ENCODE measurements around the gene HDAC9.

HDAC9 gene

DNA sequence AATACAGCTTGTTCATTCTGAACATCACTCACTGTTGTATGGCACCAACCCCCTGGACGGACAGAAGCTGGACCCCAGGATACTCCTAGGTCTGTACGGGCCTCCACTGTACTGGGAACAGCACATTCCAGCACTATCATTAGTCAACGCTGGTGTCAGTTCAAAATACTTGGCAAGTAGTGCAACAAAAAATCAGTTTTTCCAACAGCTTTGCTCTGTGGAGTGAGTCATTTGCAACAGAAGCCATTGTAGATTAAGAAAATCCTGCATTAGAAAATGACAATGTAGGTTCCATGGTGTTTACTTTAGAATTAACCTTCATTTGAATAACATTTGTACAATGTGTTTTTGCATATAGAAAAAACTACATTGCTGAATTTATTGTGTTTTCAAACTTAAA is 266.6 kb downstream of the HDAC9 start (continued):
- TF ChIP-seq, protein P1, sequence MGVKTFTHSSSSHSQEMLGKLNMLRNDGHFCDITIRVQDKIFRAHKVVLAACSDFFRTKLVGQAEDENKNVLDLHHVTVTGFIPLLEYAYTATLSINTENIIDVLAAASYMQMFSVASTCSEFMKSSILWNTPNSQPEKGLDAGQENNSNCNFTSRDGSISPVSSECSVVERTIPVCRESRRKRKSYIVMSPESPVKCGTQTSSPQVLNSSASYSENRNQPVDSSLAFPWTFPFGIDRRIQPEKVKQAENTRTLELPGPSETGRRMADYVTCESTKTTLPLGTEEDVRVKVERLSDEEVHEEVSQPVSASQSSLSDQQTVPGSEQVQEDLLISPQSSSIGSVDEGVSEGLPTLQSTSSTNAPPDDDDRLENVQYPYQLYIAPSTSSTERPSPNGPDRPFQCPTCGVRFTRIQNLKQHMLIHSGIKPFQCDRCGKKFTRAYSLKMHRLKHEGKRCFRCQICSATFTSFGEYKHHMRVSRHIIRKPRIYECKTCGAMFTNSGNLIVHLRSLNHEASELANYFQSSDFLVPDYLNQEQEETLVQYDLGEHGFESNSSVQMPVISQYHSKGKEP (tag by site-specific recombination; IDR thresholded peaks at IDR 0.05): no peak
- TF ChIP-seq ZNF555 (tag by site-specific recombination; conservative IDR thresholded peaks at IDR 0.05): no peak
- TF ChIP-seq ZNF544 (tag by site-specific recombination; IDR thresholded peaks at IDR 0.05): no peak
- no peak for TF ChIP-seq IKZF3 (tag by site-specific recombination; IDR thresholded peaks at IDR 0.05)
- TF ChIP-seq ZNF184 (tag by site-specific recombination; IDR thresholded peaks at IDR 0.05): no peak
- TF ChIP-seq ZBTB7A (tag by site-specific recombination; IDR thresholded peaks at IDR 0.05; ENCODE audit: low read depth): no peak
- TF ChIP-seq ZNF610 (tag by site-specific recombination; IDR thresholded peaks at IDR 0.05; ENCODE audit: borderline replicate concordance): no peak
- no peak for TF ChIP-seq ZSCAN16 (tag by site-specific recombination; IDR thresholded peaks at IDR 0.05)

DNA sequence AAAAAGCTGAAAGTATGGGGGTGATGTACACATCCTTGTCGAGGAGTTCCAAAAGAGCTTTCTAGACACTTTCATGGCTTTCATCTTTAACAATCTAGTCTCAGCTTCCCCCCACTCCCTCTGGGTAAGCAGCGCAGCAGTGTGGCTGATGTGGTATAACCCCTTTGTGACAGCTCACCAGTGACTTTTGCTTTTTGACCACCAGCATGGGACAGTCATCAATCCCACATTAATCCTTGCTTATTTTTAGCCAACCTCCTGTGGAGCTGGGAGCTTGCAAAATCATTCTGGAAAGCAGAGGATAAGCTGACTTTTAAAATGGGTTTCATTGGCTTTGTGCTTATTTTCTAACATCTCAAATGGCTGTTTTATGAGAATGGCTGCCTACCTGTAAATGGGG is 272.7 kb downstream of the HDAC9 start:
- peaks cover 5% of the 10 kb centered on the region; the same call in 1 of the 2 replicates for H3K4me1 ChIP-seq (ENCODE audit: control insufficient read depth, insufficient read depth, low read length)
- ChIA-PET CTCF (no interaction called here), POLR2A (no interaction called here)
- TF ChIP-seq ZNF121 (tag by site-specific recombination; IDR thresholded peaks at IDR 0.05): no peak
- no peak for TF ChIP-seq AEBP2 (tag by site-specific recombination; IDR thresholded peaks at IDR 0.05; ENCODE audit: borderline replicate concordance)
- no peak for TF ChIP-seq ZNF544 (tag by site-specific recombination; IDR thresholded peaks at IDR 0.05)
- TF ChIP-seq GFI1B (tag by site-specific recombination; IDR thresholded peaks at IDR 0.05): no peak
- TF ChIP-seq ZNF776 (tag by site-specific recombination; IDR thresholded peaks at IDR 0.05; ENCODE audit: borderline replicate concordance): no peak
- no peaks in the 10 kb centered on the region for H3K9me3 ChIP-seq (ENCODE audit: control insufficient read depth, insufficient read depth, low read depth, low read length)
- H3K36me3 ChIP-seq (ENCODE audit: control insufficient read depth in 2 of 2, insufficient read depth in 1 of 2, low read length in 2 of 2): no peaks in the 10 kb centered on the region
- H3K27ac ChIP-seq (ENCODE audit: extremely low read depth, low read depth, low read length): no peak overlapping the region
- no peak overlapping the region for H3K4me3 ChIP-seq (ENCODE audit: low read depth, low read length)

DNA sequence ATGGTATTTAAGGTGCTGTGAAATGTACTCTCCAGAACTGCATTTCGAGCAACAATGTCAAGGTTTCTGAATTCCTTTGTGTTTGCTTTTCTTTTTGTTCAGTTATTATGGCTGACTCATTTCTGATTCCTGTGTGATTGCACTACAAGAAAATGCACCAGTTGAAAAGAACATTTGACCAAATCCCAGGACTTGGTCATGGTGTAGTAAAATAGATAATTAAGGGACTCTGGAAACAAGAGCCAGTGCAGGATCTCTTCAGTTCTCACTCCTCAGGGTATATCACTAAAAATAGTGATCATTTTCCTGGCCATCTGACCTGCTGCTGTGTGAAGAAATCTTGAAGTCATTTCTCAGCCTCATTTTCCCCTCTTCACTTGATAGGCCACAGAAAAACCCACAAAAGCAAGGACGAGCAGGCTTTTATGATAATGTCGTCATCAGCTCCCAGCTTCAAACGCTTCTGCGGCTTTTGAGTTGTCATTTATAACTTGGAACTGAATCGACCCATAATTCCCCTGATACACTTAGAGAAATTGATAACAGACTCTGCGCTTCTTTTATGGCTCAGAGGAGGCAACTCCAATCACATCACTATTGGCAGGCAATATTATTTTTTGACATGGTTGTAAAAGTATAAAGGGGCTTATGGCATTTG is 274.7 kb downstream of the HDAC9 start:
- Histone ChIP-seq H3K9me3 (ENCODE audit: control insufficient read depth, insufficient read depth, low read depth, low read length) (no peaks in the 10 kb centered on the region), H3K27ac (ENCODE audit: extremely low read depth, low read depth, low read length) (no peak overlapping the region), H3K36me3 (ENCODE audit: control insufficient read depth in 2 of 2, insufficient read depth in 1 of 2, low read length in 2 of 2) (no peaks in the 10 kb centered on the region), H3K4me1 (ENCODE audit: control insufficient read depth, insufficient read depth, low read length) (peaks cover 5% of the 10 kb centered on the region; the same call in 1 of the 2 replicates), H3K4me3 (ENCODE audit: low read depth, low read length) (no peak overlapping the region)
- POLR2A ChIA-PET: no interaction called here
- CTCF ChIA-PET: no interaction called here
- TF ChIP-seq ZNF645 (tag by site-specific recombination; IDR thresholded peaks at IDR 0.05): no peak
- no peak for TF ChIP-seq HOXD13 (CRISPR knock-in tag; IDR thresholded peaks at IDR 0.05; ENCODE audit: borderline replicate concordance)
- TF ChIP-seq, protein P1 (tag by site-specific recombination; IDR thresholded peaks at IDR 0.05): no peak
- TF ChIP-seq TCF7L2 (IDR thresholded peaks at IDR 0.05; ENCODE audit: borderline replicate concordance, low read depth, low read length): no peak
- no peak for TF ChIP-seq ZNF37A (tag by site-specific recombination; IDR thresholded peaks at IDR 0.05)
- no peak for TF ChIP-seq ZNF274 (IDR thresholded peaks at IDR 0.05; ENCODE audit: low read length)
- TF ChIP-seq ZNF274 (tag by site-specific recombination; IDR thresholded peaks at IDR 0.05; ENCODE audit: borderline replicate concordance): no peak
- no peak for TF ChIP-seq ZNF292 (tag by site-specific recombination; IDR thresholded peaks at IDR 0.05; ENCODE audit: borderline replicate concordance, low read depth)
- TF ChIP-seq REST (tag by site-specific recombination; IDR thresholded peaks at IDR 0.05): no peak
- no peak for TF ChIP-seq ZFP69B (tag by site-specific recombination; IDR thresholded peaks at IDR 0.05)
- no peak for TF ChIP-seq ZNF391 (tag by site-specific recombination; IDR thresholded peaks at IDR 0.05; ENCODE audit: borderline replicate concordance, low read depth)
- no peak for TF ChIP-seq YY1 (tag by site-specific recombination; IDR thresholded peaks at IDR 0.05)
- no peak for TF ChIP-seq ZNF184 (tag by site-specific recombination; IDR thresholded peaks at IDR 0.05)
- no peak for TF ChIP-seq HOXC10 (CRISPR knock-in tag; IDR thresholded peaks at IDR 0.05)
